ENCODE data around the gene ARHGAP19. TPM values are rescaled to one million over a fixed set of nuclear protein-coding genes. Genes with fewer than 3 reads are reported as not detected.
A peak's percentile ranks its signal among the peaks of the same experiment; 100 is the strongest.
"Not testable (repeated sequence)": the region's sequence is repeated elsewhere in the genome, so short reads cannot be mapped to it uniquely, and the experiment has no call there.

The ARHGAP19 gene
- polyA plus RNA-seq, 10 donors, result 8.8 to 17.1 (median 12.6) TPM

DNA sequence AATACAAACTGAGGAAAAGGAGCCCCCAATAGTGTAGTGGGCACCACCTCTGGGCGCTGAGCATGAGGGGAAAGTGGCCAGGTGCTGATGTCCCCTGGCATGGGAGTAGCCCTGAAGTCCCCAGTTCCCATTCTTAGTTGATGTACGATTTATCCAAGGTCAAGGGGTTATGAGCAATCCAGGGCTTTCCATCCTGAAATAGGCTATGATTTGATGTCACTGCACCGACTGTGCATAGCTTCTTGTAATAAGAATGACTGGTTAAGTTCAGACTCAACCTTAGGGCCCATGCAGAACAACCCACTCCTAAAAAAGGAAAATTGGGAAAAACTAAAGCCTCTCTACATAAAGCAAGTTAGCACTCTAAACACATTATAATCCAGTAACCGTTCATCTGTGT is 31.1 kb upstream of the ARHGAP19 start:
- DNase-seq, result no peak

DNA sequence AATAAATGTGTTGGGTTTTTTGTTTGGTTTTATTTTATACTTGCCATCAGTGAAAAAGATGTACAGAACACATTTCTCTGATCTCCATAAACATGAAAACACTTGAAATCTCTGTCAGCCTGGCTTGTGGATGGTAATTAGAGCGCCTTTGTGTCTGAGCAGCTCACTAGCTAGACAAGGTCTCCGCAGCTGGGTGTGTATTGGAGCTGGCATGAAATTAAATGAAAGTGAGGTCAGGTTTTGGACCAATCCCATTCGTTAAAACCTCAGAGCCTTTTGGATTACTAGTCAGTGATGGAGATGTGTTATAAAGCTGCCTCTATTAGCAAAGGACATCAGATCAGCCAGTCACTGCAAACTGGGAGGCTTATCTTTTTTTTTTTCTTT is 29.4 kb upstream of the ARHGAP19 start:
- DNase-seq, result peak in 1 of 3 donors; percentile 18

DNA sequence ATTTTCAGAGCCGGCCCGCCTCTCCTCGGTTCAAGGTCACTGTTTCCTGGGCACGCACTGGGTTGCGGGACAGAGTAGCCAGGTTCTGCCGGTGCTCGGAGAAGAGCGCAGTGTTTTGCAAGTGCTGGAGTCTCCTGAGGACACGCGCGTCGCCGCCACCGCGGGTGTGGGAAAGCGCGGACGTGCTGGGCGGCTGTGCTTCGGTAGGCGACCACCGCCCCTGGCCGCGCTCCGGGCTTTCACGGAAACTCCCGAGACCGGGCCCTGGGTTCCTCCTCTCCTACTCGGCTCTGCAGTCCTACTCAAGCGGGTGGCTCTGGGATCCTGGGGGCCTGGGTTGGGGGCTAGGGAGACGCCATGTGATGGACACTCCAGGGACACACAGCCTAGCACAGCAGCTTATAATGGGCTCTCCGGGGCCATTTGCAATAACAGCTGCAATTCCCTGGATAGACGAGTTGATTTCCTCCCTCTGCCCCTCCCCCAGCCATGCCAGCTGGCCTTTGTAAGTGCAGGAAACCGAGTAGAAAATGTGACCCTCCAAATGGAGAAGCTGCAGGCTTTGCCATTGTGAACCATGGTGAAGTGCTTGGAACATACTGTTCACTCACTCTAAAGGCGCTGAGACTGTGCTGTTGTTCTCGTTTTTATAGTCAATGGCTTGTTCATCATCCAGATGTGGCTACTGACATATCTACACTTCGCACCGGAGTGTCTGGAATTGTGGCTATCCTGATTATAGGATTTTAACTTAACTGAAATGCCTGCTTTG is 28.8 kb upstream of the ARHGAP19 start:
- DNase-seq, result peak in 1 of 3 donors; percentile 65

DNA sequence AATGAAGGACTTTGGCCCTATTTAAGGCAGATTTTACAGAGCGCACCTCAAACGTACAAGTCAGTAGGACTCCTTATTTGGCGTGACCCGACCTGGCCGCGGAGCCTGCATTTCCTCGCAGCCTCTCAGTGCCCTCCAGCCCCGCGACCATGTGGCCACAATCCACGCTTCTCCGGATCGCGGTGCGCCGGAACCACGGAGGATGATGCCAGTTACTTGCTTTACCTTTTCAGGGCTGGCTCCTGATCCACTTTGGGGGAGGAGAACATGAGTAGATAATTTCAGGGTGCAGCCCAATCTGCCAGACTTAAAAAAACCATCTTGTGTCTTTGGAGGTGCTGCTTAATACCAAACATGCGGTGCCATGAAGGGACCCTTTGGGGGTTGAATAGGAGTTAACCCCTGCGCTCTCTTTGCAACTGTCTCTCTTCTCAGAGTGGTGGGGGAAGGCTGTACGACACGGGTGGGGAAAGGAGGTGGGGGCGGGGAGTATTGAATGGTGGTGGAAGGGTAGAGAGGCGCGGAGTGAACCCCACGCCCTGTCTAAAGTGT is 28.1 kb upstream of the ARHGAP19 start:
- DNase-seq, result no peak

DNA sequence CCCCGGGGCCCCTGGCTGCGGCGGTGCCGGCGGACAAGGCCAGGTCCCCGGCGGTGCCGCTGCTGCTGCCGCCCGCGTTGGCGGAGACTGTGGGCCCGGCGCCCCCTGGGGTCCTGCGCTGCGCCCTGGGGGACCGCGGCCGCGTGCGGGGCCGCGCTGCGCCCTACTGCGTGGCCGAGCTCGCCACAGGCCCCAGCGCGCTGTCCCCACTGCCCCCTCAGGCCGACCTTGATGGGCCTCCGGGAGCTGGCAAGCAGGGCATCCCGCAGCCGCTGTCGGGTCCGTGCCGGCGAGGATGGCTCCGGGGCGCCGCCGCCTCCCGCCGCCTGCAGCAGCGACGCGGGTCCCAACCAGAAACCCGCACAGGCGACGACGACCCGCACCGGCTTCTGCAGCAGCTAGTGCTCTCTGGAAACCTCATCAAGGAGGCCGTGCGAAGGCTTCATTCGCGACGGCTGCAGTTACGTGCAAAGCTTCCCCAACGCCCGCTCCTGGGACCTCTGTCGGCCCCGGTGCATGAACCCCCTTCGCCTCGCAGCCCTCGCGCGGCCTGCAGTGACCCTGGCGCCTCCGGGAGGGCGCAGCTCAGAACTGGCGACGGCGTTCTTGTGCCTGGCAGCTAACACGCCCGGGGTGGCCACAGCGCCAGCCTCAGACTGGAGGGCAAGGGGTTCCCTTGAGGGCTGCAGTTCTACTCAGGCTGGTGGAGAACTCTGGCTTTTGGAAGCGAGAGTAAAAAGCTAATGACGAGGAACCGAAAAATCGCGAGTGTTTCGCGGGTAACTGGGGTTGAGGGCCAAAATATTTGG is 27.4 kb upstream of the ARHGAP19 start:
- peak in 1 of 3 donors; percentile 76 for DNase-seq

DNA sequence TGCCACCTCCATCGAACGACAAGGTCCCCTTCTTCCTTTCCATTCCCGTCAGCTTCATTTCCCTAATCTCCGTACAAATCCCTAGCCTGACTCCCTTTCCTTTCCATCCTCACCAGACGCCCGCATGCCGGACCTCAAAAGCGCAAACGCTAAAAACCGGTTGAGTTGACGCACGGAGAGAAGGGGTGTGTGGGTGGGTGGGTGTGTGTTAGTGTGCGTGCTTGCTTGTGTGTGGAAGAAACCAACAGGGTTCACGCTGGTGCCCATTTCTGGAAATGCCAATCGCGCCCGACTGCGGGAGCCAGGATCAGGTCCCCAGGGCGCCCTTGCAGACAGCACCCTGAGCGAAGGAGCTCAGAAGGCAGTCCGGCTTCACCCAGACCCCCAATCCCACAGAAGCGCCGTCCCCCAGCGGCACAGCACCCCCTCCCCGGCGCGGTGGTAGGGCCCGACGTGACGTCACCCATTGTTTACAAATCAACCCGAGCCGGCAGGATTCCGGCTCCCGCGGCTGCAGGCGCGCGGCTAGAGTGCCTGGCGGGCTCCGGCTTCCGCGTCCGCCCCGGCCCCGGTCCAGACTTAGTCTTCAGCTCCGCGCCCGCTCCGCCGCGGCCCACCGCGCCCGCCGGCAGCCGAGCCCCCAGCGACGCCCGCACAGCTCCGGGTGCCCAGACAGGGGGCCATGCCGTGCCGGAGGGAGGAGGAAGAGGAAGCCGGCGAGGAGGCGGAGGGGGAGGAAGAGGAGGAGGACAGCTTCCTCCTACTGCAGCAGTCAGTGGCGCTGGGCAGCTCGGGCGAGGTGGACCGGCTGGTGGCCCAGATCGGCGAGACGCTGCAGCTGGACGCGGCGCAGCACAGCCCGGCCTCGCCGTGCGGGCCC is 26.6 kb upstream of the ARHGAP19 start, which contains the start of gene FRAT1:
Gene FRAT1 (plus strand): TSS at position 500 of the 880 bp plus-strand sequence. CDS start 183 bp downstream, at position 683.
- peak; percentile 85 to 95 (median 92) for DNase-seq

DNA sequence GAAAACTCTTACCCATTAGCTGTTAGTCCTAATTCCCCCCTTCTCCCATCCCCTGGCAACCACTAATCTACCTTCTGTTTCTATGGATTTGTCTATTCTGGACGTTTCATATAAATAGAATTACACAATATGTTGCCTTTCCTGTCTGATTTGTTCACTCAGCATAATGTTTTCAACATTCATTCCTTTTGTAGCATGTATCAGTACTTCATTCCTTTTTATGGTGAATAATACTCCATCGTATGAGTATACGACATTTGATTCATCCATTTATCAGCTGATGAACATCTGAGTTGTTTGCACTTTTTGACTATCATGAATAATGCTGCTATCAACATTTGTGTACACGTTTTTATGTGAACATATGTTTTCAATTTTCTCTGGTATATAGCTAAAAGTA is 22.2 kb upstream of the ARHGAP19 start:
- no peak for DNase-seq

DNA sequence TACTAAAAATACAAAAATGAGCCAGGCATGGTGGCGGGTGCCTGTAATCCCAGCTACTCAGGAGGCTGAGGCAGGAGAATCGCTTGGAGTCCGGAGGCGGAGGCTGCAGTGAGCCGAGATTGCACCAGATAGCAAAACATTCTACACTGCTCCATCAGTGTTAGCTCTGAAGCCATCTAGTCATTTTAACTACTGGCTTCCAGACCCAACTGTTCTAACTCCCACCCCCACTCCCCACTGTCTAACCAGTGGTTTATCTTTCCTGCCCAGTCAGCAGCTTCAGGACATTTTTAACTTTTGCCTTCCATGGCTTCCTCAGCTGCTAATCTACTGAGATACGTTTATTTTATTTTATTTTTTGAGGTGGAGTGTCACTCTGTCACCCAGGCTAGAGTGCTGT is 20.5 kb upstream of the ARHGAP19 start:
- DNase-seq, result no peak

DNA sequence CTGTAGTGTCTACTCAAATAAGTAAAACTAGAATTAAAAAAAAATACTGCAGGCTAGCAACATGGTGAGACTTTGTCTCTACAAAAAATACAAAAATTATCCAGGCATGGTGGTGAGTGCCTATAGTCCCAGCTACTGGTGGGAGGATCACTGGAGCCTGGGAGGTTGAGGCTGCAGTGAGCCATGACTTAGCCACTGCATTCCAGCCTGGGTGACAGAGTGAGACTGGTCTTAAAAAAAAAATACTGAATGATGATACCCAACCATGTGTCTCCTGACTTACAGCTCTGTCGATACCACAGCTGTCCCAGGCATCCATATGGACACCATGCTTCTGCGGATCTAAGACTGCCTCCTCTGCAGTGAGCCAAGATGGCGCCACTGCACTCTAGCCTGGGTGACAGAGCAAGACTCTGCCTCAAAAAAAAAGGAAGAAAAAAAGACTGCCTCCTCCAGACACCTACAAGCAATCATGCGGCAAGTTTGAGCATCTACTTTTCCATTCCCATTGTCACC is 18.7 kb upstream of the ARHGAP19 start:
- DNase-seq, result no peak

DNA sequence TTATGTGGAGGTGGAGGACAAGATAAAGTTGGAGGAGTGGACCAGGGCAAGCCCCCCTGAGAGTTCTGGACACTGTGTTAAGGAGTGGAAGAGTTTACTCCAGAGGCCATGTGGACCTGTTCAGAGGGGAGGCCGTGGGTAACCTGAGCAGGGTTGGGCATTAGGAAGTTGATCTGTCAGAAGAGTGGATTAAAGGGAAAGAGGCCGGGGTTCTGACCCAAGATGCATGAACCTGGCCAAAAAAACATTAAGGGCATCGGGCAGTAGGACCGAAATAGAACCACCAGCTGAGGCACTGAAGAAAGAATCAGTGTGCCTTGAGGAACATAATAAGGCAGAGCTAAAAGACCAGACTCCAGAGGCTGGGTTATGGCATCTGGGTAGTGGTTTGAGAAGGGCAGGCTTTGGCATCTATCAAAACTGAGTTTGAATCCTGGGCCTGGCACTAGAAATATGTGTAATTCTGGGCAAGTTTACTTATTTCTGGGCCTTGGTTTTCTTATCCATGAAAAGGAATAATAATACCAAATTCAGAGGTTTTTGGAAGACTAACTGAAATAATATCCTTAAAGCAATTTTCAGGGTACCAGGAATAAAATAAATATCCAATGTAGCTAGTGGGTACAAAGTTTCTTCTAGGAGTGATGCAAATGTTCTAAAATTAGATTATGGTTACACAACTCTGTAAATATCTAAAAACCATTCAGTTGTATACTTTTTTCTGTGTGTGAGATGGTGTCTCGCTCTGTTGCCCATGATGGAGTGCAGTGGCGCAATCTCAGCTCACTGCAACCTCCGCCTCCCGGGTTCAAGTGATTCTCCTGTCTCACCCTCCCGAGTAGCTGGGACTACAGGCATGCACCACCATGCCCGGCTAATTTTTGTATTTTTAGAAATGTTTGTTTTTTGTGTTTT is 15.7 kb upstream of the ARHGAP19 start:
- no peak for DNase-seq

DNA sequence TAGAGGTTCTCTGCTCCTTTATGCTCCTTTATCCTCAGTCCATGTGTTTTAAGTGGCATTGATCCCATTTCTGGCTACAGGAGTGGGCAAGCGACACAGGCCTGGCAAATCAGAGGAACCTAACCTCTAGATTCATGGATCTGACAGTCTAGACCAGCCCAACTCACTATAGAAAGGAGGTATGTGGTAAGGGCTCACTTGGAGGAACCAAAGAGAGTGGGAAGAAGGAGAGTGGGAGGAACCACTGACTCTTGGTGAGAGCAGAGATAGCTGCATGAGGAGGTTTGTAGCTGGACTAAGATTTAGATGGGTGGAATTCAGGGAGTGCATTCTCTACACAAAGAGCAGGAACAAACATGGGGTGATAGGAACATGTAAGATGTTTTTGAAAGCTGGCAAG is 15.0 kb upstream of the ARHGAP19 start:
- DNase-seq, result no peak

DNA sequence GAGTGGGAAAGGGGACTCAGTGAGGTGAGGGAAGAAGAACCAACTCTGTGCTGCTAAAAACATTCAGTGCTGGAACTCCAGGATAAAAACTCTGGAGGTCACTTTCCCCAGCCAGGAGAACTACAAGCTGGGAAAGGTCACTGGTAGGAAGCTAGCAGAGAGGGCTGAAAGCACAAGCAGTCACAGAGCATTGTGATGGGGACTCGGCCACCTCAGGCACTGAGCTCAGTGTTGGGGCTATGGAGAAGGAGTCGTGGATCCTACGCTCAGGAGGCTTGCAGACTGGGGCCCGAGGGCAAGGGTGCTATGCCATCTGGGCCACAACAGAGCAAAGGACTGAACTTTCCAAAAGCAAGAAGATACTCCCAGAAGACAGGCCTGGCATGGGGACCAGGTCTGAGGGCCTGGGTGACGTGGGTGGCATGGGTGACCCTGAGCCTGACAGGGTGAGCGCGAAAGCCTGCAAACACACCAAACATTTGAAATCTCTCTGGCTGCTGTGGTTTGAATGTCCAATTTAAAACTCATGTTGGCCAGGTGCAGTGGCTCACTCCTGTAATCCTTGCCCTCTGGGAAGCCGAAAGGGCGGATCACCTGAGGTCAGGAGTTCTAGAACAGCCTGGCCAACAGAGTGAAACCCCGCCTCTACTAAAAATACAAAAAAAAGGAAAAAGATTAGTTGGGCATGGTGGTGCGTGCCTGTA is 9.8 kb upstream of the ARHGAP19 start:
- no peak for DNase-seq

DNA sequence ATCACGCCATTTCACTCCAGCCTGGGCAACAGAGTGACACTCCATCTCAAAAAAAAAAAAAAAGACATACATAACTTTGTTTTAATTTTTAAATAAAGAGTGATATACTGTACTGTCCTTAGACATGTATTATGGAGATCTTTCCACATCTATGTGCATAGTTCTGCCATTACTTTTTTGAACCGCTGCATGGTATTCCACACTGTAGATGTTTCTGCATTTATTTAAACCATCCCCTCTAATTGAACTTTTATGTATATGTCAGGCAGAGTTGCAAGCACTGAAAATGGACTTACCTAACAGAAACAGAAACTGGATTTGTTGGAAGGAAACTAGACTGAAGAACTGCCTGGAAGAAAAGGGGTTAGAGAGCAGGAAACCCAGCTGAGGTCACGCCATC is 8.5 kb upstream of the ARHGAP19 start:
- DNase-seq, result no peak

DNA sequence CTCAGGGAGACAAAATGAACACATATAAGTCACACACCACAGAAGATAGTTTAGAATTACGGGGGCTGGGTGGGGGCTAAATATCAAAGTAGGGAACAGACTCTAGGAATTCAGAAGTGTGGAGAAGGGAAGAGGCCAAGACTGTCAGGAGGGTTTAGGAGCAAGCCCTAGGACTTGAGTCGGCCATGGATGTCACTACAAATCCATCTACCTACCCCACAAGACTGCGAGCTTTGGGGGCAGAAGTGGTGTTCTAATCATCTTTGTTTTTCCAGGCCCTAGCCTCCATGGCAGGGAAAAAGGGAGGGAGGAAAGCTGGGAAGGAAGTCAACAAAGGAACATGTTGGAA is 5.8 kb upstream of the ARHGAP19 start:
- DNase-seq, result no peak

DNA sequence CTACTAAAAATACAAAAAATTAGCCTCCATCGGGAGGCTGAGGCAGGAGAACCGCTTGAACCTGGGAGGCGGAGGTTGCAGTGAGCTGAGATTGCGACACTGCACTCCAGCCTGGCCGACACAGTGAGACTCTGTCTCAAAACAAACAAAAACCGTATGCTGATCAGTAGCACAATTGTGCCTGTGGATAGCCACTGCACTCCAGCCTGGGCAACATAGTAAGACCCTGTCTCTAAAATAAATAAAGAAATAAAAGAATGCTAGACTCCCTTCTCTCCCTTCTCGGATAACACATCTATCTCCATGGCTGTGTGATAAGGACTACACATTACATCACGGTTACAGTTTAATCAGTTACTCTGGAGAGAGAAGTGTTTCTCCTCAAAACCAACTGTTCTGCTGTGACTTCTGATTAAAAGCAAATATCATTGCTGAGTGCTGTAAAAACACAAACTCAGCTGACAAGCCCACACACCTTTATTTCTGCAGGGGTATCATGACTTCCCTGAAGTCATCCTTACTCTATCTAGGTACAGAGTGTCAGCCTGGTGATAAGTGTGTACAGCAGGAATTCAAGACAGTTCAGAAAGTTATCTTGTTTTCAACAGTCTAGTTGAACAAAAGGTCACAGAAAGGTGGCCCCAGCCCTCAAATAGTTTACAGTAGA is 5.3 kb upstream of the ARHGAP19 start:
- DNase-seq, result no peak

DNA sequence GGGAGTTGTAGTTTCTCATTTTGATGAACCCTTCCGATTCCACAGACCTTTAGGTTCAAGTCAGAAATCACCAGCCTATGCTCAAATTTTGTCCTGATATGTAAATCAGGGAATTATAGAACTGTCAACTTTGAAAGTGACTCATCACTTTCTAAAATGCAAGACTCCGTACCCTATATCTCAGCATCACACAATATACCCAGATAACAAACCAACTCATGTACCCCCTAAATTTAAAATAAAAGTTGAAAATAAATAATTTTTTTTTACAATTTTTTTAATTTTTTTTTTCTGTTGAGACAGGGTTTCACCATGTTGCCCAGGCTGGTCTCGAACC is 393 bp upstream of the ARHGAP19 start:
- no peak for DNase-seq

DNA sequence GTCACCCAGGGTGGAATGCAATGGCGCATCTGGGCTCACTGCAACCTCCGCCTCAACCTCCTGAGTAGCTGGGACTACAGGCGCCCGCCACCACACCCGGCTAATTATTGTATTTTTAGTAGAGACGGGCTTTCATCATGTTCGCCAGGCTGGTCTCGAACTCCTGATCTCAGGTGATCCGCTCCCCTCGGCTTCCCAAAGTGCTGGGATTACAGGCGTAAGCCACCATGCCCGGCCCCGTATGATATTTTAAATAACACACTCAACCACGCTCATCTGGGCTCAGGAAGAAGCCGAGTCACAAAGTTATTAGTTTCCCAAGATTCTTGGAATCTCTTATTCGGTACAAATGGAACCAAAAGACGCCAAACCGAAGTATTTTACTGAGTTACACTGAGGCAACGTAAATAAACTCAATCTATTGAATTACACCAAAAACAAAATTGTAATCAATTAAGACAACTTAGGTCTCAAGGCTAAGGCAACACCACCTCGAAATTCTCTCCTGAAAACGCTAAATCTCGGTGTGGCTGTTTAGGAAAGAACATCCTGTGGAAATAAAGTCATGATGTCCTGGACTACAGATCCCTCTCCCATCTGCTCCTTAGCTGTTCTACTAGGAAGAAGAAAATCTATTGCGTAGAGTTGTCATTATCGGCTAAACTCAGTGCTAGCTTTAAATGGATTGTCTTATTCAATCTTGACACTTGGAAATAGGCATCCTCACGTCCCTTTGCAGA is 910 bp downstream of the ARHGAP19 start:
- no peak for DNase-seq

DNA sequence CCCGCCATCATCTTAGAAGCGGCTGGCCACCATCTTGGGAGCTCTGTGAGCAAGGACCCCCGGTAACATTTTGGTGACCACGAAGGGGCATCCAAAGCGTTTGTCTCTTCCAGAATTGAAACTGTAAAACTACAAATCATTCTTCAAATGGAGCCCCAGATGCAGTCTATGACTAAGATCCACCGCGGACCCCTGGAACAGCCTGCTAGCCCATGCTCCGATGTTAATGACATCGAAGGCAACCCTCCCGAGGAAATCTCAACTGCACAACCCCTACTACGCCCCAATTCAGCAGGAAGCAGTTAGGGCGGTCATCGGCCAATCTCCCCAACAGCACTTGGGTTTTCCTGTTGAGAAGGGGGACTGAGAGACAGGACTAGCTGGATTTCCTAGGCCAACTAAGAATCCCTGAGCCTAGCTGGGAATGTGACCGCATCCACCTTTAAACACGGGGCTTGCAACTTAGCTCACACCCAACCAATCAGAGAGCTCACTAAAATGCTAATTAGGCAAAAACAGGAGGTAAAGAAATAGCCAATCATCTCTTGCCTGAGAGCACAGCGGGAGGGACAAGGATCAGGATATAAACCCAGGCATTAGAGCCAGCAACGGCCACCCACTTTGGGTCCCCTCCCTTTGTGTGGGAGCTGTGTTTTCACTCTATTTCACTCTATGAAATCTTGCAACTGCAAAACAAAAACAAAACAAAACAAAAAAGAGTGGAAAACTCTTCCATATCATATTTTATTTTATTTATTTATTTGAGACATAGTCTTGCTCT is 1.7 kb downstream of the ARHGAP19 start:
- not testable (repeated sequence) for DNase-seq
